ENCODE data around the gene MPST. TPM values are rescaled to one million over a fixed set of nuclear protein-coding genes. Genes with fewer than 3 reads are reported as not detected.
A peak's percentile ranks its signal among the peaks of the same experiment; 100 is the strongest.
"Not testable (repeated sequence)": the region's sequence is repeated elsewhere in the genome, so short reads cannot be mapped to it uniquely, and the experiment has no call there.

MPST gene
- polyA plus RNA-seq, 1 donor from 2014 or later, result 56.0 TPM

- H3K9ac ChIP-seq (ENCODE audit: low read length); H3K4me2 ChIP-seq (ENCODE audit: low read length); H3K9me3 ChIP-seq (ENCODE audit: low read length); H2AFZ ChIP-seq (ENCODE audit: low read depth, low read length); H3K9me2 ChIP-seq (ENCODE audit: insufficient read depth, low read length); H4K20me1 ChIP-seq (ENCODE audit: insufficient read depth); H3K79me2 ChIP-seq (replicated peaks; ENCODE audit: insufficient read depth, low read length); H3K4me3 ChIP-seq (ENCODE audit: low read length); H3K27ac ChIP-seq (ENCODE audit: low read length); H3F3A ChIP-seq (ENCODE audit: insufficient read depth, low read length, poor library complexity, severe bottlenecking); H3K36me3 ChIP-seq (ENCODE audit: insufficient read depth, low read length): not testable (repeated sequence)
- peak; percentile 14 for TF ChIP-seq POLR2AphosphoS5 (IDR thresholded peaks at IDR 0.05)
- peak; percentile 94 for TF ChIP-seq EP300 (conservative IDR thresholded peaks at IDR 0.05; ENCODE audit: poor library complexity, severe bottlenecking)
- peaks cover 31% of the 10 kb centered on the region for H3K27me3 ChIP-seq (ENCODE audit: insufficient read depth, low read depth, low read length)
Observed at GRCh38 chr22:37071850-37072592, 52.5 kb downstream of the MPST start.

GRCh38 chr22:37072673-37073072, 53.1 kb downstream of the MPST start:
- TF ChIP-seq CTCF (IDR thresholded peaks at IDR 0.05; ENCODE audit: poor library complexity, severe bottlenecking), result no peak
- peak; percentile 69 for TF ChIP-seq EP300 (conservative IDR thresholded peaks at IDR 0.05; ENCODE audit: poor library complexity, severe bottlenecking)
- TF ChIP-seq POLR2AphosphoS5 (IDR thresholded peaks at IDR 0.05), result peak; percentile 42
- Histone ChIP-seq H3K27ac (ENCODE audit: low read length) (no peak overlapping the region), H3F3A (ENCODE audit: insufficient read depth, low read length, poor library complexity, severe bottlenecking) (no peaks in the 10 kb centered on the region), H3K9ac (ENCODE audit: low read length) (no peak overlapping the region), H3K79me2 (replicated peaks; ENCODE audit: insufficient read depth, low read length) (no peaks in the 10 kb centered on the region), H3K4me2 (ENCODE audit: low read length) (no peak overlapping the region), H3K27me3 (ENCODE audit: insufficient read depth, low read depth, low read length) (peaks cover 31% of the 10 kb centered on the region), H4K20me1 (ENCODE audit: insufficient read depth) (no peaks in the 10 kb centered on the region), H3K36me3 (ENCODE audit: insufficient read depth, low read length) (no peaks in the 10 kb centered on the region), H3K4me3 (ENCODE audit: low read length) (no peak overlapping the region), H3K9me2 (ENCODE audit: insufficient read depth, low read length) (no peaks in the 10 kb centered on the region), H2AFZ (ENCODE audit: low read depth, low read length) (no peak overlapping the region), H3K9me3 (ENCODE audit: low read length) (no peaks in the 10 kb centered on the region)

- H3K9me2 ChIP-seq (ENCODE audit: insufficient read depth, low read length), result no peaks in the 10 kb centered on the region
- H3K36me3 ChIP-seq (ENCODE audit: insufficient read depth, low read length), result no peaks in the 10 kb centered on the region
- no peaks in the 10 kb centered on the region for H3K9me3 ChIP-seq (ENCODE audit: low read length)
- TF ChIP-seq TAF1 (IDR thresholded peaks at IDR 0.05; ENCODE audit: low read depth) (no peak), RAD21 (conservative IDR thresholded peaks at IDR 0.05) (no peak), POLR2AphosphoS5 (IDR thresholded peaks at IDR 0.05) (no peak), EP300 (conservative IDR thresholded peaks at IDR 0.05; ENCODE audit: poor library complexity, severe bottlenecking) (no peak), CTCF (IDR thresholded peaks at IDR 0.05; ENCODE audit: poor library complexity, severe bottlenecking) (no peak), MXI1 (conservative IDR thresholded peaks at IDR 0.05; ENCODE audit: poor library complexity, severe bottlenecking) (no peak), EZH2 (IDR thresholded peaks at IDR 0.05; ENCODE audit: borderline replicate concordance, insufficient read depth, low read length, poor library complexity, severe bottlenecking) (no peak), REST (IDR thresholded peaks at IDR 0.05; ENCODE audit: borderline replicate concordance) (no peak)
- H3K79me2 ChIP-seq (replicated peaks; ENCODE audit: insufficient read depth, low read length), result no peaks in the 10 kb centered on the region
- H2AFZ ChIP-seq (ENCODE audit: low read depth, low read length), result no peak overlapping the region
- no peaks in the 10 kb centered on the region for H4K20me1 ChIP-seq (ENCODE audit: insufficient read depth)
- no peak overlapping the region for H3K27ac ChIP-seq (ENCODE audit: low read length)
- no peak overlapping the region for H3K4me2 ChIP-seq (ENCODE audit: low read length)
- no peak overlapping the region for H3K4me3 ChIP-seq (ENCODE audit: low read length)
- peaks cover 14% of the 10 kb centered on the region for H3K27me3 ChIP-seq (ENCODE audit: insufficient read depth, low read depth, low read length)
- no peak overlapping the region for H3K9ac ChIP-seq (ENCODE audit: low read length)
- no peaks in the 10 kb centered on the region for H3F3A ChIP-seq (ENCODE audit: insufficient read depth, low read length, poor library complexity, severe bottlenecking)
Observed at GRCh38 chr22:37074537-37074936, 55.0 kb downstream of the MPST start.
